Upper lobe of left lung (tissue), 6 donors: ENCODE results near the gene COL8A2. TPM values are rescaled to one million over a fixed set of nuclear protein-coding genes. Genes with fewer than 3 reads are reported as not detected.

Experiments used
- ATAC-seq, 2 donors: fragments of 200-7000 bp; cut with Tn5 transposase; one replicate each; pipeline ENCODE4 v1.9.1; 2022; ENCODE audit warnings: mild to moderate bottlenecking in 2 of 2, moderate library complexity in 2 of 2; ENCODE audit not compliant: low FRiP score in 2 of 2
- DNase-seq, 2 donors: peaks; one replicate each; pipeline ENCODE4 v3.0.0-alpha.2; 2019 to 2020
- H3K27ac ChIP-seq, 4 donors: fragments of 200-600 bp; sonication (generic); one replicate each; pipeline ENCODE4 v1.5.1; 2016 to 2019
- H3K27me3 ChIP-seq, 4 donors: fragments of 200-600 bp; sonication (generic); one replicate each; pipeline ENCODE4 v1.5.1; 2017 to 2019
- H3K36me3 ChIP-seq, 4 donors: fragments of 200-600 bp; sonication (generic); one replicate each; pipeline ENCODE4 v1.5.1; 2016 to 2019
- H3K4me1 ChIP-seq, 4 donors: fragments of 200-600 bp; sonication (generic); one replicate each; pipeline ENCODE4 v1.5.1; 2018 to 2019
- H3K4me3 ChIP-seq, 4 donors: fragments of 200-600 bp; sonication (generic); one replicate each; pipeline ENCODE4 v1.5.1; 2017 to 2019; ENCODE audit warnings: mild to moderate bottlenecking in 2 of 4, moderate library complexity in 1 of 4
- H3K9me3 ChIP-seq, 4 donors: fragments of 200-600 bp; sonication (generic); one replicate each; pipeline ENCODE4 v1.5.1; 2018 to 2019
- CTCF ChIP-seq, 6 experiments: fragments of 450-650 bp in 4 of 6; fragments of 200-600 bp in 2 of 6; sonication (generic) in 2 of 6; IDR thresholded peaks; one replicate each; pipeline ENCODE4 v1.5.1; 2016 to 2019; ENCODE audit warnings: antibody characterized with exemption in 6 of 6
- EP300 ChIP-seq, 4 donors: sonication (generic); formaldehyde crosslinking; IDR thresholded peaks; one replicate each; pipeline ENCODE4 v1.5.1; 2017; ENCODE audit warnings: antibody characterized with exemption in 4 of 4, control low read depth in 2 of 4
- POLR2A ChIP-seq, 4 donors: fragments of 450-650 bp; IDR thresholded peaks; one replicate each; pipeline ENCODE4 v1.5.1; 2016 to 2017; ENCODE audit warnings: antibody characterized with exemption in 4 of 4, mild to moderate bottlenecking in 2 of 4
- POLR2AphosphoS5 ChIP-seq, 2 donors: sonication (generic); formaldehyde crosslinking; IDR thresholded peaks; one replicate each; pipeline ENCODE4 v1.5.1; 2017; ENCODE audit warnings: antibody characterized with exemption in 2 of 2
- WGBS, 2 donors: methylation state at CpG; one replicate each; pipeline ENCODE4 v1.1.5; 2017 to 2018; 5-methylcytosine and 5-hydroxymethylcytosine counted together
- total RNA-seq, 6 donors: library from RNA; depleted of rRNA in 4 of 6; stranded (reverse); fragments of >200 nt in 4 of 6; gene quantifications; one replicate each; pipeline versions ENCODE4 v1.1.0 to v1.2.1, GENCODE V29; 2016 to 2021
- donor health status: DM: no; HTN: no; CAD: no; lungs with moderate emphysema.
- donor health status: DM: no; HTN: yes; CAD: no; lungs with severe emphysema.

COL8A2 gene
- total RNA-seq, 6 donors from 2014 or later = 2.5 to 20.8 (median 11.4) TPM

- Histone ChIP-seq H3K4me3 (no peak overlapping the region), H3K27me3 (no peaks in the 10 kb centered on the region), H3K36me3 (peaks cover 0 to 28% (median 8%) of the 10 kb centered on the region in 4 donors), H3K9me3 (no peaks in the 10 kb centered on the region), H3K27ac (peak overlapping the region in 1 of 4 donors; percentile 19), H3K4me1 (peaks cover 44 to 86% (median 58%) of the 10 kb centered on the region in 4 donors)
- WGBS, 2 donors = 92 to 100% methylated on average over 1 of the region's 1 CpG
- DNase-seq (no peak), ATAC-seq (no peak)
- TF ChIP-seq POLR2A (IDR thresholded peaks at IDR 0.05) (no peak), POLR2AphosphoS5 (IDR thresholded peaks at IDR 0.05) (no peak), CTCF (IDR thresholded peaks at IDR 0.05) (no peak), EP300 (IDR thresholded peaks at IDR 0.05) (no peak)
Measured at GRCh38 chr1:36165145-36165544, 40.1 kb upstream of the COL8A2 start.

DNA sequence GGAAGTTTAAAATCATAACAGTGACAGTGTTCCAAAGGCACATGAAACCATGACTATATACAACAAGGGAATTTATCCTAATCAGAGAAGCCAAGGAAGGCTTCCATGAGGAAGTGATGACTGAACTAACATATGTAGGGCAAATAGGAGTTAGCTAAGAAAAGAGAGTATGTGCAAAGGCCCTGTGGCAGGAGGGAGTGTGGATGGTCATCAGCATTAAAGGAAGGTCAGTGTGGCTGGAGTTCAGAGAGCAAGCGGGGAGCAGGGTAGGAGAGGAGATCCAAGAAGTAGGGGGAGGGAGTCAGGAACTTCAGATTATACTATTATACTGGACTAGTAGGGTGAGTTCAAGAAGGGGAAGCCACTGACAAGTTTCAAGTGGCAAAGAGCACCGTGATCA is 39.3 kb upstream of the COL8A2 start:
- DNase-seq (no peak), ATAC-seq (no peak)
- Histone ChIP-seq H3K27me3 (no peaks in the 10 kb centered on the region), H3K4me1 (peaks cover 52 to 91% (median 64%) of the 10 kb centered on the region in 4 donors), H3K4me3 (no peak overlapping the region), H3K36me3 (peaks cover 0 to 20% (median 8%) of the 10 kb centered on the region in 4 donors), H3K27ac (peak overlapping the region; percentile 53 to 100 (median 70)), H3K9me3 (no peaks in the 10 kb centered on the region)
- TF ChIP-seq POLR2AphosphoS5 (IDR thresholded peaks at IDR 0.05) = no peak
- TF ChIP-seq EP300 (IDR thresholded peaks at IDR 0.05) = no peak
- TF ChIP-seq POLR2A (IDR thresholded peaks at IDR 0.05) = no peak
- 83% methylated on average over 2 of the region's 2 CpGs for WGBS, 2 donors

- no peaks in the 10 kb centered on the region for H3K9me3 ChIP-seq
- TF ChIP-seq POLR2A (IDR thresholded peaks at IDR 0.05) (no peak), EP300 (IDR thresholded peaks at IDR 0.05) (no peak), CTCF (IDR thresholded peaks at IDR 0.05) (no peak), POLR2AphosphoS5 (IDR thresholded peaks at IDR 0.05) (no peak)
- no peaks in the 10 kb centered on the region for H3K27me3 ChIP-seq
- no peak overlapping the region for H3K4me3 ChIP-seq
- H3K27ac ChIP-seq = peak overlapping the region; percentile 86 to 100 (median 100)
- peaks cover 0 to 19% (median 8%) of the 10 kb centered on the region in 4 donors for H3K36me3 ChIP-seq
- ATAC-seq (no peak), DNase-seq (no peak)
- peaks cover 60 to 93% (median 71%) of the 10 kb centered on the region in 4 donors for H3K4me1 ChIP-seq
Measured at GRCh38 chr1:36163426-36163825, 38.4 kb upstream of the COL8A2 start.

- ATAC-seq (no peak), DNase-seq (no peak)
- Histone ChIP-seq H3K4me3 (no peak overlapping the region), H3K27me3 (no peaks in the 10 kb centered on the region), H3K4me1 (peaks cover 64 to 93% (median 76%) of the 10 kb centered on the region in 4 donors), H3K9me3 (no peaks in the 10 kb centered on the region), H3K36me3 (peaks cover 0 to 13% (median 6%) of the 10 kb centered on the region in 4 donors), H3K27ac (peak overlapping the region; percentile 86 to 100 (median 100))
- TF ChIP-seq EP300 (IDR thresholded peaks at IDR 0.05) (no peak), POLR2AphosphoS5 (IDR thresholded peaks at IDR 0.05) (no peak), CTCF (IDR thresholded peaks at IDR 0.05) (no peak), POLR2A (IDR thresholded peaks at IDR 0.05) (no peak)
- 55 to 64% methylated on average over 1 of the region's 1 CpG for WGBS, 2 donors
Measured at GRCh38 chr1:36162680-36163239, 37.7 kb upstream of the COL8A2 start.

DNA sequence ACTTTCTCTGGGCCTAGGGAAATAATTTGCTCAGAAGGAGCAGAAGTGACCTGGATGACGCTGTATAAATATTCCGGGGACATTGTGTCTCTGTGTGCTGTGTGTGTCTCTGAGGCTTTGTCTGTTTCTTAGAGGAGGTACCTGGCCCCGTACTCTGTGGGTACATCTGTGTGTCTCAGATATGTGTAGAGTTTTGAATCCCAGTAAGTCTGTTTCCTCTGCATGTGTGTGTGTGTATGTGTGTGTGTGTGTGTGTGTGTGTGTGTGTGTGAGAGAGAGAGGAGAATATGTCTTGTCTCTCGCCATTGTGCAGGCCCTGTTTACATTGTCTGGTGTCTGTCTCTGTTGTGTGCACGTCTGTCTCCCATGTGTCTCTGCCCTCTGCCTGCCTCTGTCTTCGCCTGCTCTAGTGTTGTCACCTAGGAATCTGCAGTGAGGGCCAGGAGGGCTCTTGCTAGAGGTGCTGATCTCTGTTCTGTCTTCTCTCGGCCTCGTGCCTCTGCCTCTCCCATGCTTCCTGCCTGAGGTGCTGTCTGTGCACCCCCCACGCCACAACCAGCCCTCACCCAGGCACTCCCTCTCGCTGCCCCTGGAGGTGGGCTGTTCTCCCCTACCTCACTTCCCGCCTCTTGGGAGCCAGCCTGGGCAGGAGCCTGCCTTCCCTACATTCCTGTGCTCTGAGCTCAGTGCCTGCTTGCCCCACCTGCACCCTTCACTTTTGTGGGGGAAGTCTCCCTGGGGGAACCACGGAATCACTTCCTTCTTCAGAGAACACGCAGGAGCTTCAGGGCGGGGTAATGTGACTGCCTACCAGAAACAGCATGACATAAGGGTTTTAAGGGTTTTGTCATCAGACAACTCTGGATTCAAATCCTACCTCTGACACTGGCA is 36.9 kb upstream of the COL8A2 start:
- WGBS, 2 donors = 16 to 19% methylated on average over 13 to 14 of the region's 14 CpGs
- H3K27ac ChIP-seq = peak overlapping the region; percentile 86 to 100 (median 100)
- peaks cover 67 to 91% (median 76%) of the 10 kb centered on the region in 4 donors for H3K4me1 ChIP-seq
- DNase-seq (peak in 1 of 2 donors; percentile 94), ATAC-seq (peak; percentile 67 to 82)
- H3K9me3 ChIP-seq = no peaks in the 10 kb centered on the region
- H3K27me3 ChIP-seq = no peaks in the 10 kb centered on the region
- peaks cover 0 to 6% (median 1%) of the 10 kb centered on the region in 4 donors for H3K36me3 ChIP-seq
- peak overlapping the region in 3 of 4 donors; percentile 31 to 42 (median 41) for H3K4me3 ChIP-seq
- no peak for TF ChIP-seq CTCF (IDR thresholded peaks at IDR 0.05)
- TF ChIP-seq POLR2AphosphoS5 (IDR thresholded peaks at IDR 0.05) = peak; percentile 50 to 68
- peak in 1 of 4 donors; percentile 53 for TF ChIP-seq POLR2A (IDR thresholded peaks at IDR 0.05)
- peak in 1 of 4 donors; percentile 47 for TF ChIP-seq EP300 (IDR thresholded peaks at IDR 0.05)
